Body of pancreas (tissue), 4 donors: ENCODE data around the gene TPM1.

Source experiments
- POLR2A ChIP-seq, 3 donors: fragments of 450-650 bp; IDR thresholded peaks; one replicate each; pipeline ENCODE4 v1.6.1; 2016; ENCODE audit warnings: antibody characterized with exemption in 3 of 3, mild to moderate bottlenecking in 2 of 3
- TF ChIP-seq, protein P1 (sequence below), 7 experiments: fragments of 450-650 bp in 4 of 7; fragments of 200-600 bp in 3 of 7; sonication (generic) in 3 of 7; IDR thresholded peaks; one replicate each; pipeline ENCODE4 v1.5.1; 2016 to 2019; ENCODE audit warnings: antibody characterized with exemption in 7 of 7

DNA sequence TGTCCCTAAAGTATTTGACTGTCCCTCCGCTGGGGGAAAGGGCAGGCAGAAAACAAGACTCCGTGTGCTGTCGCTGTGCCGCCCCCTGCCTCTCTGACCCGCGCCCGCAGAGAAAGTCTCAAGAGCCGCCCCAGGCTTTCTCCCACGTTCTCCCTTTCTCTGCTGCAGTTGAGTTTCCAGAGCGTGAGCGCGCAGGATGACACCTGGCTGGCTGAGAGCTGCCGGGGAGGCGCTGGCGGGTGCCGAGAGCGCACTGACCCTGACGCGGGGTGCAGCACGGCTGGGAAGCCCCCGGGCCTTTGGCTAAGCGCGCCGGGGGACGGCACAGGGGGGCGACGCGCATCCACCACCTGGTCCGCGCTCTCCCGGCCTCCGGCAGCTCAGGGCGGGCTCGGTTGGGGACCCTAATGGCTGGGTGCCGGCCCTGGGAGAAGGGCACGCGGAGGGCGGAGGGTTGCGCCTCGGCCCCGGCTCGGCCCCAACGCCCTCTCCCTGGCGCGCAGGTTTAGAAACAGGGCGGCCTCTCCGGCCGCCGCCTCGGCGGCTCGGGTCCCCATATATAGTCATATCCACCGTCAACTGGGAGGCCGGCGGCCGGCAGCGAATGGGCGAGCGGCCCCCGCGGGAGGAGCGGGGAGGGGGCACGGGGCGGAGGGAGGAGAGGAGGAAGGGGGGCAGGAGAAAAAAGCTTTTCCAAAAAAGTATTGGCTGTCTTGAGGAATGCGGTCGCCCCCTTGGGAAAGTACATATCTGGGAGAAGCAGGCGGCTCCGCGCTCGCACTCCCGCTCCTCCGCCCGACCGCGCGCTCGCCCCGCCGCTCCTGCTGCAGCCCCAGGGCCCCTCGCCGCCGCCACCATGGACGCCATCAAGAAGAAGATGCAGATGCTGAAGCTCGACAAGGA lies at the start of gene TPM1:
- peak; percentile 73 to 96 (median 91) for TF ChIP-seq POLR2A (IDR thresholded peaks at IDR 0.05)
- TF ChIP-seq, protein P1, sequence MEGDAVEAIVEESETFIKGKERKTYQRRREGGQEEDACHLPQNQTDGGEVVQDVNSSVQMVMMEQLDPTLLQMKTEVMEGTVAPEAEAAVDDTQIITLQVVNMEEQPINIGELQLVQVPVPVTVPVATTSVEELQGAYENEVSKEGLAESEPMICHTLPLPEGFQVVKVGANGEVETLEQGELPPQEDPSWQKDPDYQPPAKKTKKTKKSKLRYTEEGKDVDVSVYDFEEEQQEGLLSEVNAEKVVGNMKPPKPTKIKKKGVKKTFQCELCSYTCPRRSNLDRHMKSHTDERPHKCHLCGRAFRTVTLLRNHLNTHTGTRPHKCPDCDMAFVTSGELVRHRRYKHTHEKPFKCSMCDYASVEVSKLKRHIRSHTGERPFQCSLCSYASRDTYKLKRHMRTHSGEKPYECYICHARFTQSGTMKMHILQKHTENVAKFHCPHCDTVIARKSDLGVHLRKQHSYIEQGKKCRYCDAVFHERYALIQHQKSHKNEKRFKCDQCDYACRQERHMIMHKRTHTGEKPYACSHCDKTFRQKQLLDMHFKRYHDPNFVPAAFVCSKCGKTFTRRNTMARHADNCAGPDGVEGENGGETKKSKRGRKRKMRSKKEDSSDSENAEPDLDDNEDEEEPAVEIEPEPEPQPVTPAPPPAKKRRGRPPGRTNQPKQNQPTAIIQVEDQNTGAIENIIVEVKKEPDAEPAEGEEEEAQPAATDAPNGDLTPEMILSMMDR (IDR thresholded peaks at IDR 0.05), result peak in 1 of 7 experiments; percentile 12
